IMR-90 (cell line): ENCODE measurements around the gene ABAT. TPM values are rescaled to one million over a fixed set of nuclear protein-coding genes. Genes with fewer than 3 reads are reported as not detected.

Experiments used
- ATAC-seq: fragments of 200-7000 bp; cut with Tn5 transposase; 2 replicates; pipeline ENCODE4 v1.9.1; 2020; ENCODE audit warnings: low read depth, mild to moderate bottlenecking, moderate library complexity
- BruUV-seq: library from RNA; stranded (reverse); fragments of 400-500 nt; replicated peaks from 2 replicates; lab custom pipeline; 2021; lab: Mats Ljungman, UMichigan
- CTCF ChIA-PET: fragments of 300-600 bp; formaldehyde crosslinking; extraction: SDS; loops from one replicate; lab custom pipeline; 2021; ENCODE audit warnings: antibody characterized with exemption; lab: Yijun Ruan, JAX
- POLR2A ChIA-PET: fragments of 300-600 bp; sonication (Branson Sonifier 250); formaldehyde crosslinking; loops from one replicate; lab custom pipeline; 2022; ENCODE audit warnings: antibody characterized with exemption; ENCODE audit not compliant: unreplicated experiment; lab: Charles Lee
- DNase-seq: peaks from one replicate; pipeline ENCODE4 v3.0.0; 2013
- H2AFZ ChIP-seq: replicated peaks from 2 replicates; pipeline ENCODE3; 2013; ENCODE audit warnings: low read length, mild to moderate bottlenecking; ENCODE audit not compliant: poor library complexity
- H2AK5ac ChIP-seq: 2 replicates; pipeline ENCODE4 v1.6.1; 2013; ENCODE audit warnings: low read depth, low read length, inconsistent platforms
- H2AK9ac ChIP-seq: replicated peaks from 2 replicates; pipeline ENCODE3; 2013; ENCODE audit warnings: mild to moderate bottlenecking, low read depth, low read length, moderate library complexity; ENCODE audit not compliant: poor library complexity
- H2BK120ac ChIP-seq: 2 replicates; pipeline ENCODE4 v1.6.1; 2013; ENCODE audit warnings: low read depth, low read length, inconsistent platforms
- H2BK15ac ChIP-seq: 3 replicates; pipeline ENCODE4 v1.6.1; 2013; ENCODE audit warnings: low read depth, low read length, inconsistent platforms
- H2BK20ac ChIP-seq: 2 replicates; pipeline ENCODE4 v1.6.1; 2013; ENCODE audit warnings: low read depth, mild to moderate bottlenecking, inconsistent platforms, low read length, moderate library complexity
- H2BK5ac ChIP-seq: 2 replicates; pipeline ENCODE4 v1.6.1; 2013; ENCODE audit warnings: mild to moderate bottlenecking, low read depth, low read length, inconsistent platforms; ENCODE audit not compliant: poor library complexity, severe bottlenecking
- H3K14ac ChIP-seq: replicated peaks from 2 replicates; pipeline ENCODE4 v1.6.1; 2013; ENCODE audit warnings: low read depth, low read length, inconsistent platforms
- H3K18ac ChIP-seq: 2 replicates; pipeline ENCODE4 v1.6.1; 2013; ENCODE audit warnings: low read depth, low read length, control low read depth
- H3K23ac ChIP-seq: 2 replicates; pipeline ENCODE4 v1.6.1; 2013; ENCODE audit warnings: low read depth, low read length, inconsistent platforms
- H3K27ac ChIP-seq: 2 replicates; pipeline ENCODE4 v1.5.1; 2013; ENCODE audit warnings: mild to moderate bottlenecking, control low read depth, low read length; ENCODE audit not compliant: insufficient read depth
- H3K27me3 ChIP-seq: 2 replicates; pipeline ENCODE4 v1.6.1; 2013; ENCODE audit warnings: low read length; ENCODE audit not compliant: control insufficient read depth, insufficient read depth
- H3K36me3 ChIP-seq: 2 replicates; pipeline ENCODE4 v1.6.1; 2013; ENCODE audit warnings: low read length, mixed read lengths; ENCODE audit not compliant: control insufficient read depth, insufficient read depth
- H3K4ac ChIP-seq: 2 replicates; pipeline ENCODE4 v1.6.1; 2013; ENCODE audit warnings: low read depth, low read length, inconsistent platforms
- H3K4me1 ChIP-seq: 2 replicates; pipeline ENCODE4 v1.6.1; 2013; ENCODE audit warnings: low read length, mixed read lengths; ENCODE audit not compliant: control insufficient read depth, insufficient read depth
- H3K4me2 ChIP-seq: 2 replicates; pipeline ENCODE4 v1.6.1; 2013; ENCODE audit warnings: low read depth, mild to moderate bottlenecking, control low read depth, low read length, moderate library complexity
- H3K4me3 ChIP-seq: 2 replicates; pipeline ENCODE4 v1.5.1; 2013; ENCODE audit warnings: low read depth, mild to moderate bottlenecking, control low read depth, low read length, moderate library complexity; ENCODE audit not compliant: insufficient read depth
- H3K56ac ChIP-seq: 2 replicates; pipeline ENCODE4 v1.6.1; 2013; ENCODE audit warnings: low read length, inconsistent platforms; ENCODE audit not compliant: insufficient read depth; ENCODE audit errors: extremely low read depth
- H3K79me1 ChIP-seq, 2 experiments: 2 replicates each; pipeline ENCODE4 v1.6.1; 2013; ENCODE audit warnings: low read length in 2 of 2, inconsistent platforms in 1 of 2, low read depth in 1 of 2
- H3K9ac ChIP-seq: 2 replicates; pipeline ENCODE4 v1.6.1; 2013; ENCODE audit warnings: low read depth, low read length, control low read depth
- H3K9me1 ChIP-seq: 2 replicates; pipeline ENCODE4 v1.6.1; 2013; ENCODE audit warnings: low read length, inconsistent platforms; ENCODE audit not compliant: insufficient read depth
- H3K9me3 ChIP-seq: 2 replicates; pipeline ENCODE4 v1.6.1; 2013; ENCODE audit warnings: low read length; ENCODE audit not compliant: control insufficient read depth, insufficient read depth
- H4K20me1 ChIP-seq: 2 replicates; pipeline ENCODE4 v1.6.1; 2013; ENCODE audit warnings: low read length, inconsistent platforms; ENCODE audit not compliant: insufficient read depth
- H4K5ac ChIP-seq: 2 replicates; pipeline ENCODE4 v1.6.1; 2013; ENCODE audit warnings: mild to moderate bottlenecking, low read depth, low read length, control low read depth
- H4K8ac ChIP-seq, 2 experiments: 2 replicates each; pipeline ENCODE4 v1.6.1; 2013; ENCODE audit warnings: low read depth in 2 of 2, low read length in 2 of 2, control low read depth in 1 of 2, inconsistent platforms in 1 of 2
- H4K91ac ChIP-seq: 2 replicates; pipeline ENCODE4 v1.6.1; 2013; ENCODE audit warnings: low read depth, low read length, inconsistent platforms; ENCODE audit not compliant: insufficient read depth
- BHLHE40 ChIP-seq: fragments of 150-350 bp; IDR thresholded peaks from 2 replicates; pipeline ENCODE4 v1.6.1; 2016; ENCODE audit warnings: mild to moderate bottlenecking, low read depth, low read length
- CEBPB ChIP-seq: IDR thresholded peaks from 2 replicates; pipeline ENCODE4 v1.6.1; 2012; ENCODE audit warnings: low read depth, low read length, improper control_type of control experiment
- CHD1 ChIP-seq: IDR thresholded peaks from 2 replicates; pipeline ENCODE4 v1.6.1; 2012; ENCODE audit warnings: low read depth, low read length, improper control_type of control experiment
- CTCF ChIP-seq: conservative IDR thresholded peaks from 2 replicates; pipeline ENCODE4 v1.5.1; 2012; ENCODE audit warnings: mild to moderate bottlenecking, low read depth, low read length, improper control_type of control experiment
- ELK1 ChIP-seq: fragments of 150-350 bp; IDR thresholded peaks from 2 replicates; pipeline ENCODE4 v1.6.1; 2016; ENCODE audit warnings: low read depth, mild to moderate bottlenecking, low read length, moderate library complexity, borderline replicate concordance
- FOS ChIP-seq: fragments of 150-350 bp; IDR thresholded peaks from 2 replicates; pipeline ENCODE4 v1.6.1; 2016; ENCODE audit warnings: low read depth, low read length
- MAFK ChIP-seq: IDR thresholded peaks from 2 replicates; pipeline ENCODE4 v1.6.1; 2012; ENCODE audit warnings: low read depth, low read length, improper control_type of control experiment
- MAZ ChIP-seq: IDR thresholded peaks from 2 replicates; pipeline ENCODE4 v1.6.1; 2012; ENCODE audit warnings: low read depth, mild to moderate bottlenecking, low read length, improper control_type of control experiment, moderate library complexity, borderline replicate concordance
- MXI1 ChIP-seq: IDR thresholded peaks from 2 replicates; pipeline ENCODE4 v1.6.1; 2012; ENCODE audit warnings: low read depth, mild to moderate bottlenecking, low read length, moderate library complexity, borderline replicate concordance
- NFE2L2 ChIP-seq: fragments of 150-350 bp; IDR thresholded peaks from 2 replicates; pipeline ENCODE4 v1.6.1; 2016; ENCODE audit warnings: low read depth, mild to moderate bottlenecking, low read length
- POLR2A ChIP-seq: IDR thresholded peaks from 2 replicates; pipeline ENCODE4 v1.6.1; 2012; ENCODE audit warnings: mild to moderate bottlenecking, low read depth, low read length
- RAD21 ChIP-seq: IDR thresholded peaks from 2 replicates; pipeline ENCODE4 v1.6.1; 2012; ENCODE audit warnings: low read length, improper control_type of control experiment
- RCOR1 ChIP-seq: IDR thresholded peaks from 2 replicates; pipeline ENCODE4 v1.6.1; 2012; ENCODE audit warnings: mild to moderate bottlenecking, low read length, improper control_type of control experiment; ENCODE audit not compliant: insufficient replicate concordance
- RFX5 ChIP-seq: IDR thresholded peaks from 2 replicates; pipeline ENCODE4 v1.8.0; 2012; ENCODE audit warnings: low read depth, mild to moderate bottlenecking, low read length, moderate library complexity
- SMC3 ChIP-seq: fragments of 150-350 bp; IDR thresholded peaks from 2 replicates; pipeline ENCODE4 v1.6.1; 2016; ENCODE audit warnings: low read depth, mild to moderate bottlenecking, antibody characterized with exemption, low read length, moderate library complexity
- WGBS, 2 experiments: methylation state at CpG; one replicate each; pipeline versions ENCODE4 v1.1.5 to v1.1.7; 2013; ENCODE audit warnings: missing lambda C conversion rate in 2 of 2; ENCODE audit not compliant: insufficient read length in 1 of 2; ENCODE audit errors: extremely low coverage in 2 of 2; 5-methylcytosine and 5-hydroxymethylcytosine counted together
- dilution Hi-C: fragments of 300-500 bp; cut with HindIII; formaldehyde crosslinking; loops from one replicate; pipeline ENCODE4 v1.14.3; 2018; ENCODE audit warnings: low sequenced_read_pairs; ENCODE audit not compliant: unreplicated experiment
- in situ Hi-C: fragments of 300-500 bp; cut with MboI; formaldehyde crosslinking; loops from 3 replicates; pipeline ENCODE4 v1.14.3; 2019; ENCODE audit warnings: low sequenced_read_pairs, inconsistent platforms, mixed read lengths
- intact Hi-C: fragments of 100-400 bp; cut with micrococcal nuclease; formaldehyde crosslinking; loops from 2 replicates; pipeline ENCODE4 v1.10.0; 2022
- polyA plus RNA-seq, 3 experiments: library from polyadenylated mRNA; depleted of rRNA; stranded (reverse); fragments of >200 nt; gene quantifications; 2 replicates each; pipeline ENCODE4 v1.2.3, GENCODE V29; 2012; ENCODE audit warnings: low replicate concordance in 1 of 3
- total RNA-seq: library from RNA; depleted of rRNA; stranded (reverse); fragments of >200 nt; gene quantifications from 2 replicates; pipeline ENCODE4 v1.2.3, GENCODE V29; 2012
- TF ChIP-seq, protein P1 (sequence below): fragments of 150-350 bp; IDR thresholded peaks from 2 replicates; pipeline ENCODE4 v1.6.1; 2017; ENCODE audit warnings: mild to moderate bottlenecking, antibody characterized with exemption, low read length, low read depth

Gene ABAT
- total and polyA plus RNA-seq, 2 of the 4 experiments (the other 2 are of a cell fraction): 4.5 to 6.9 TPM

DNA sequence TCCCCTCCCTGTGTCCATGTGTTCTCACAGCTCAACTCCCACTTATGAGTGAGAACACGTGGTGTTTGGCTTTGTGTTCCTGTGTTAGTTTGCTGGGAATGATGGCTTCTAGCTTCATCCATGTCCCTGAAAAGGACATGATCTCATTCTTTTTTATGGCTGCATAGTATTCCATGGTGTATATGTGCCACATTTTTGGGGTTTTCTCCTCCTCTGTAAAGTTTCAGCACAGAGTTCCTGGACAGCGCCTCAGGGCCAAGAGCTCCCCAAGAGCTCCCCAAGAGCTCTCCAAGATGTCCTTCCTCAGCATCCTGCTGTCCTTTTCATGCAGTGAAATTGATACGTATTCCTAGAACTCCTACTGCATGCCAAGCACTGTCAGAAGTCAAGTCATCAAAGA lies 6.9 kb upstream of the ABAT start:
- Histone ChIP-seq H3K18ac (no peak overlapping the region), H2BK15ac (no peak overlapping the region), H3K9me1 (no peaks in the 10 kb centered on the region), H2BK120ac (no peak overlapping the region), H3K4me3 (no peak overlapping the region), H3K4me2 (no peak overlapping the region), H3K14ac (no peak overlapping the region), H3K27ac (no peak overlapping the region), H2BK5ac (no peak overlapping the region), H4K20me1 (no peaks in the 10 kb centered on the region), H3K4me1 (no peaks in the 10 kb centered on the region), H2AK9ac (no peak overlapping the region), H4K91ac (no peak overlapping the region), H3K9ac (no peak overlapping the region), H4K8ac (no peak overlapping the region), H3K27me3 (no peaks in the 10 kb centered on the region; the same call in none of the 2 replicates), H2BK20ac (no peak overlapping the region), H3K9me3 (no peaks in the 10 kb centered on the region), H3K79me1 (no peaks in the 10 kb centered on the region), H4K5ac (no peak overlapping the region), H3K36me3 (no peaks in the 10 kb centered on the region), H3K4ac (no peak overlapping the region), H3K56ac (no peak overlapping the region), H3K23ac (no peak overlapping the region), H2AFZ (no peak overlapping the region), H2AK5ac (no peak overlapping the region)
- dilution Hi-C loops: no loop called here
- ChIA-PET POLR2A (no interaction called here), CTCF (no interaction called here)
- in situ Hi-C loops: loop anchor here (5.0 to 25.0 kb wide), 3 partner anchors 125 to 470 kb away; no protein-coding TSS in a partner anchor
- no peak for DNase-seq
- intact Hi-C loops: no loop called here
- BruUV-seq: no TSS peak
- WGBS, 2 experiments: no CpG with 5 or more reads among the region's 3 CpGs
- TF ChIP-seq RFX5 (no peak), SMC3 (no peak), CEBPB (no peak), ELK1 (no peak), CHD1 (no peak), RCOR1 (no peak), NFE2L2 (no peak), POLR2A (no peak), BHLHE40 (no peak), FOS (no peak), MAFK (no peak), CTCF (no peak), MXI1 (no peak), MAZ (no peak), RAD21 (no peak)
- TF ChIP-seq, protein P1, sequence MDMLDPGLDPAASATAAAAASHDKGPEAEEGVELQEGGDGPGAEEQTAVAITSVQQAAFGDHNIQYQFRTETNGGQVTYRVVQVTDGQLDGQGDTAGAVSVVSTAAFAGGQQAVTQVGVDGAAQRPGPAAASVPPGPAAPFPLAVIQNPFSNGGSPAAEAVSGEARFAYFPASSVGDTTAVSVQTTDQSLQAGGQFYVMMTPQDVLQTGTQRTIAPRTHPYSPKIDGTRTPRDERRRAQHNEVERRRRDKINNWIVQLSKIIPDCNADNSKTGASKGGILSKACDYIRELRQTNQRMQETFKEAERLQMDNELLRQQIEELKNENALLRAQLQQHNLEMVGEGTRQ: no peak
- ATAC-seq: no peak
